Stimulated activated effector memory CD8-positive, alpha-beta T cell treated with anti-CD3 and anti-CD28 coated beads, Interleukin-12 subunit alpha, Interleukin-12 subunit beta, amount 100 ng/mL, for 72 hours (primary cell): ENCODE results near the gene FLT4.

Source experiments
- ATAC-seq: fragments of 150-1000 bp; cut with Tn5 transposase; 2 replicates; pipeline ENCODE4 v1.10.0; 2021
- DNase-seq, 2 donors: peaks; one replicate each; pipeline ENCODE4 v3.0.0; 2021 to 2022; ENCODE audit warnings: low spot score in 2 of 2
- H3K27ac Mint-ChIP-seq: one replicate; pipeline ENCODE4 v1.8.0; 2022; ENCODE audit warnings: mild to moderate bottlenecking, mixed read lengths
- H3K36me3 Mint-ChIP-seq: one replicate; pipeline ENCODE4 v1.8.0; 2022; ENCODE audit warnings: mild to moderate bottlenecking, mixed read lengths
- H3K4me1 Mint-ChIP-seq: one replicate; pipeline ENCODE4 v1.8.0; 2022; ENCODE audit warnings: mixed read lengths
- H3K4me3 Mint-ChIP-seq: one replicate; pipeline ENCODE4 v1.8.0; 2022; ENCODE audit warnings: mild to moderate bottlenecking, mixed read lengths
- H3K9me3 Mint-ChIP-seq: one replicate; pipeline ENCODE4 v1.8.0; 2022; ENCODE audit warnings: mixed read lengths

The FLT4 gene

GRCh38 chr5:180640611-180640860, 8.9 kb downstream of the FLT4 start:
- peaks cover 33% of the 10 kb centered on the region for H3K4me1 Mint-ChIP-seq
- H3K9me3 Mint-ChIP-seq = no peaks in the 10 kb centered on the region
- H3K36me3 Mint-ChIP-seq = no peaks in the 10 kb centered on the region
- no peak for ATAC-seq
- no peak for DNase-seq
- no peak overlapping the region for H3K4me3 Mint-ChIP-seq
- H3K27ac Mint-ChIP-seq = no peak overlapping the region

- DNase-seq = no peak
- peak overlapping the region; percentile 3 for H3K27ac Mint-ChIP-seq
Measured at GRCh38 chr5:180639741-180640610, 9.4 kb downstream of the FLT4 start.

GRCh38 chr5:180639287-180639686, 10.1 kb downstream of the FLT4 start:
- Mint-ChIP-seq H3K27ac (peak overlapping the region; percentile 3), H3K4me1 (peaks cover 26% of the 10 kb centered on the region), H3K9me3 (no peaks in the 10 kb centered on the region), H3K36me3 (no peaks in the 10 kb centered on the region), H3K4me3 (no peak overlapping the region)
- DNase-seq = no peak
- no peak for ATAC-seq

More at GRCh38 chr5:180639741-180640610, 9.4 kb downstream of the FLT4 start:
- no peak overlapping the region for H3K4me3 Mint-ChIP-seq
- no peaks in the 10 kb centered on the region for H3K9me3 Mint-ChIP-seq
- no peaks in the 10 kb centered on the region for H3K36me3 Mint-ChIP-seq
- H3K4me1 Mint-ChIP-seq = peaks cover 30% of the 10 kb centered on the region
- ATAC-seq = no peak

- ATAC-seq = no peak
- H3K4me1 Mint-ChIP-seq = peaks cover 28% of the 10 kb centered on the region
- no peaks in the 10 kb centered on the region for H3K9me3 Mint-ChIP-seq
- H3K27ac Mint-ChIP-seq = peak overlapping the region; percentile 70
- H3K36me3 Mint-ChIP-seq = no peaks in the 10 kb centered on the region
- DNase-seq = no peak
- no peak overlapping the region for H3K4me3 Mint-ChIP-seq
Measured at GRCh38 chr5:180637962-180638680, 11.3 kb downstream of the FLT4 start.

GRCh38 chr5:180636403-180637075, 12.9 kb downstream of the FLT4 start:
- ATAC-seq (no peak), DNase-seq (no peak)
- Mint-ChIP-seq H3K9me3 (no peaks in the 10 kb centered on the region), H3K36me3 (no peaks in the 10 kb centered on the region), H3K4me3 (no peak overlapping the region), H3K27ac (no peak overlapping the region), H3K4me1 (peaks cover 31% of the 10 kb centered on the region)

GRCh38 chr5:180636016-180636402, 13.4 kb downstream of the FLT4 start:
- Mint-ChIP-seq H3K4me1 (peaks cover 31% of the 10 kb centered on the region), H3K27ac (no peak overlapping the region), H3K36me3 (no peaks in the 10 kb centered on the region), H3K9me3 (no peaks in the 10 kb centered on the region), H3K4me3 (no peak overlapping the region)
- DNase-seq = no peak
- ATAC-seq = no peak

- H3K9me3 Mint-ChIP-seq = no peaks in the 10 kb centered on the region
- no peak overlapping the region for H3K4me3 Mint-ChIP-seq
- DNase-seq = no peak
- no peak for ATAC-seq
- H3K27ac Mint-ChIP-seq = peak overlapping the region; percentile 26
- H3K4me1 Mint-ChIP-seq = peaks cover 25% of the 10 kb centered on the region
- H3K36me3 Mint-ChIP-seq = no peaks in the 10 kb centered on the region
Measured at GRCh38 chr5:180633283-180634177, 15.9 kb downstream of the FLT4 start.

- Mint-ChIP-seq H3K4me1 (peaks cover 25% of the 10 kb centered on the region), H3K9me3 (no peaks in the 10 kb centered on the region), H3K36me3 (no peaks in the 10 kb centered on the region), H3K27ac (no peak overlapping the region), H3K4me3 (no peak overlapping the region)
- DNase-seq (no peak), ATAC-seq (no peak)
Measured at GRCh38 chr5:180632768-180633167, 16.6 kb downstream of the FLT4 start.

- no peak overlapping the region for H3K27ac Mint-ChIP-seq
- no peak for DNase-seq
- H3K9me3 Mint-ChIP-seq = no peaks in the 10 kb centered on the region
- no peaks in the 10 kb centered on the region for H3K36me3 Mint-ChIP-seq
- ATAC-seq = no peak
- H3K4me1 Mint-ChIP-seq = peaks cover 22% of the 10 kb centered on the region
- H3K4me3 Mint-ChIP-seq = no peak overlapping the region
Measured at GRCh38 chr5:180631549-180632383, 17.6 kb downstream of the FLT4 start.

- Mint-ChIP-seq H3K27ac (no peak overlapping the region), H3K9me3 (no peaks in the 10 kb centered on the region), H3K4me3 (no peak overlapping the region), H3K36me3 (no peaks in the 10 kb centered on the region), H3K4me1 (peaks cover 14% of the 10 kb centered on the region)
- DNase-seq (no peak), ATAC-seq (no peak)
Measured at GRCh38 chr5:180630426-180630825, 19.0 kb downstream of the FLT4 start.

- no peak overlapping the region for H3K4me3 Mint-ChIP-seq
- H3K36me3 Mint-ChIP-seq = no peaks in the 10 kb centered on the region
- no peak for ATAC-seq
Measured at GRCh38 chr5:180629831-180630382, 19.5 kb downstream of the FLT4 start.

GRCh38 chr5:180628827-180629750, 20.3 kb downstream of the FLT4 start:
- H3K27ac Mint-ChIP-seq = no peak overlapping the region
- H3K36me3 Mint-ChIP-seq = no peaks in the 10 kb centered on the region
- ATAC-seq (no peak), DNase-seq (no peak)
- peaks cover 19% of the 10 kb centered on the region for H3K4me1 Mint-ChIP-seq
- H3K9me3 Mint-ChIP-seq = no peaks in the 10 kb centered on the region
- no peak overlapping the region for H3K4me3 Mint-ChIP-seq

More at GRCh38 chr5:180629831-180630382, 19.5 kb downstream of the FLT4 start:
- DNase-seq = no peak
- peaks cover 19% of the 10 kb centered on the region for H3K4me1 Mint-ChIP-seq
- H3K9me3 Mint-ChIP-seq = no peaks in the 10 kb centered on the region
- no peak overlapping the region for H3K27ac Mint-ChIP-seq

GRCh38 chr5:180628211-180628610, 21.2 kb downstream of the FLT4 start:
- ATAC-seq (no peak), DNase-seq (no peak)
- H3K4me3 Mint-ChIP-seq = no peak overlapping the region
- H3K9me3 Mint-ChIP-seq = no peaks in the 10 kb centered on the region
- H3K4me1 Mint-ChIP-seq = peaks cover 21% of the 10 kb centered on the region
- H3K27ac Mint-ChIP-seq = no peak overlapping the region
- H3K36me3 Mint-ChIP-seq = no peaks in the 10 kb centered on the region
